Panc1 (cell line): ENCODE data around the gene POLR1E. TPM values are rescaled to one million over a fixed set of nuclear protein-coding genes. Genes with fewer than 3 reads are reported as not detected.

Experiments
- ATAC-seq: fragments of 200-7000 bp; cut with Tn5 transposase; 2 replicates; pipeline ENCODE4 v1.9.1; 2020; ENCODE audit warnings: mild to moderate bottlenecking, moderate library complexity
- BruUV-seq: library from RNA; stranded (reverse); fragments of 400-500 nt; replicated peaks from 2 replicates; lab custom pipeline; 2021; lab: Mats Ljungman, UMichigan
- CTCF ChIA-PET: fragments of 300-600 bp; sonication (Branson Sonifier 250); formaldehyde crosslinking; loops from one replicate; lab custom pipeline; 2022; ENCODE audit warnings: antibody characterized with exemption; lab: Charles Lee
- POLR2A ChIA-PET: fragments of 300-600 bp; sonication (Branson Sonifier 250); formaldehyde crosslinking; loops from one replicate; lab custom pipeline; 2022; ENCODE audit warnings: antibody characterized with exemption; lab: Charles Lee
- DNase-seq: peaks from one replicate; pipeline ENCODE4 v3.0.0-alpha.2; 2010; ENCODE audit warnings: low read depth, low spot score
- H3K27ac ChIP-seq: 2 replicates; pipeline ENCODE4 v1.5.1; 2011; ENCODE audit warnings: mild to moderate bottlenecking, low read length, inconsistent platforms
- H3K27me3 ChIP-seq: fragments of 200-500 bp; sonication (Bioruptor generic); 2 replicates; pipeline ENCODE4 v1.6.0; 2014; ENCODE audit warnings: low read length, inconsistent platforms; ENCODE audit not compliant: control insufficient read depth, insufficient read depth
- H3K36me3 ChIP-seq: fragments of 200-500 bp; sonication (Bioruptor generic); 2 replicates; pipeline ENCODE4 v1.5.1; 2014; ENCODE audit warnings: inconsistent platforms, mild to moderate bottlenecking, low read length, moderate library complexity; ENCODE audit not compliant: control insufficient read depth, insufficient read depth
- H3K4me1 ChIP-seq: 2 replicates; pipeline ENCODE4 v1.5.1; 2011; ENCODE audit warnings: inconsistent platforms, mild to moderate bottlenecking, low read length, moderate library complexity; ENCODE audit not compliant: control insufficient read depth, insufficient read depth
- H3K4me3 ChIP-seq, 2 experiments: 2 replicates each; pipeline ENCODE4 v1.5.1; 2011 to 2012; ENCODE audit warnings: low read depth in 2 of 2, low read length in 2 of 2, mild to moderate bottlenecking in 2 of 2, inconsistent platforms in 1 of 2, moderate library complexity in 1 of 2
- H3K9me3 ChIP-seq: fragments of 200-500 bp; sonication (Bioruptor generic); 2 replicates; pipeline ENCODE4 v1.5.1; 2014; ENCODE audit warnings: low read depth, mild to moderate bottlenecking, inconsistent platforms, low read length, moderate library complexity; ENCODE audit not compliant: control insufficient read depth, insufficient read depth
- POLR2AphosphoS5 ChIP-seq: IDR thresholded peaks from 2 replicates; pipeline ENCODE4 v1.6.1; 2012; ENCODE audit warnings: mild to moderate bottlenecking, low read depth, low read length, moderate library complexity
- SIN3A ChIP-seq: IDR thresholded peaks from 2 replicates; pipeline ENCODE4 v1.6.1; 2012; ENCODE audit warnings: low read depth, mild to moderate bottlenecking, low read length, moderate library complexity, borderline replicate concordance; ENCODE audit not compliant: insufficient read depth
- TCF7L2 ChIP-seq: IDR thresholded peaks from 2 replicates; pipeline ENCODE4 v1.6.1; 2011; ENCODE audit warnings: mild to moderate bottlenecking, low read depth, low read length, inconsistent platforms
- in situ Hi-C: cut with HindIII; loops from 2 replicates; pipeline ENCODE4 v1.10.0; 2016; ENCODE audit warnings: low sequenced_read_pairs, low pct_unique_long_range_greater_than_20kb
- intact Hi-C: fragments of 100-400 bp; cut with micrococcal nuclease; formaldehyde crosslinking; loops from one replicate; pipeline ENCODE4 v1.10.0; 2022; ENCODE audit not compliant: unreplicated experiment
- total RNA-seq: library from RNA; stranded (reverse); gene quantifications from one replicate; pipeline ENCODE4 v1.2.1, GENCODE V29; 2021; ENCODE audit not compliant: unreplicated experiment
- TF ChIP-seq, protein P1 (sequence below): fragments of 450-650 bp; IDR thresholded peaks from 2 replicates; pipeline ENCODE4 v1.5.1; 2017; ENCODE audit warnings: mild to moderate bottlenecking
- TF ChIP-seq, protein P2 (sequence below), 2 experiments: IDR thresholded peaks; 2 replicates each; pipeline ENCODE4 v1.6.1; 2011 to 2012; ENCODE audit warnings: low read depth in 2 of 2, control low read depth in 1 of 2, low read length in 1 of 2, mild to moderate bottlenecking in 1 of 2, moderate library complexity in 1 of 2; ENCODE audit not compliant: insufficient read depth in 1 of 2

Gene POLR1E
- total RNA-seq, 1 experiment from 2014 or later, result 93.8 TPM

DNA sequence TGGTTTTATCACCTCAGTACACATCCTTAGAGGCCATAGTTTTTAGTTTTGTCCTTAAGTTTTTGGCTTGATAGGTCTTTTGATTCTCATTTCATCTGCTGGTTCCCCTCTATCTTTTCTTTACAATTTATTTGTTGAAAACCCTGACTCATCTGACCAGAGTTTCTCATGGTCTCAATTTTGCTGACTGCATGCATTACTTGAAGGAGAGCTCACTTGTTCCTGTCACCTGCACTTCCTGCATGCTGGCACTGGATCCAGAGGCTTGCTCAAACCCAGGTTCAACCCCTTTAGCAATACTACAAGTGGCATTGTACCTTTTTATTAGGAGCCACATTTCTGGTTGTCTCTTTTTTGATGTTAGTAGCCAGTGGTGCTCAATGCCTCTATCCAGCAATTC is 63.8 kb downstream of the POLR1E start:
- intact Hi-C loops, result no loop called here
- ATAC-seq (no peak), DNase-seq (no peak)
- H3K36me3 ChIP-seq, result no peaks in the 10 kb centered on the region
- no peak overlapping the region for H3K4me3 ChIP-seq
- H3K27ac ChIP-seq, result no peak overlapping the region
- ChIA-PET CTCF (no interaction called here), POLR2A (interaction anchor here (0.6 kb wide), 1 partner anchor 9 kb away, joined by 4 read pairs; no protein-coding TSS in a partner anchor)
- H3K4me1 ChIP-seq, result peaks cover 16% of the 10 kb centered on the region
- in situ Hi-C loops, result no loop called here
- TF ChIP-seq POLR2AphosphoS5 (no peak), SIN3A (no peak), TCF7L2 (no peak)
- TF ChIP-seq, protein P1, sequence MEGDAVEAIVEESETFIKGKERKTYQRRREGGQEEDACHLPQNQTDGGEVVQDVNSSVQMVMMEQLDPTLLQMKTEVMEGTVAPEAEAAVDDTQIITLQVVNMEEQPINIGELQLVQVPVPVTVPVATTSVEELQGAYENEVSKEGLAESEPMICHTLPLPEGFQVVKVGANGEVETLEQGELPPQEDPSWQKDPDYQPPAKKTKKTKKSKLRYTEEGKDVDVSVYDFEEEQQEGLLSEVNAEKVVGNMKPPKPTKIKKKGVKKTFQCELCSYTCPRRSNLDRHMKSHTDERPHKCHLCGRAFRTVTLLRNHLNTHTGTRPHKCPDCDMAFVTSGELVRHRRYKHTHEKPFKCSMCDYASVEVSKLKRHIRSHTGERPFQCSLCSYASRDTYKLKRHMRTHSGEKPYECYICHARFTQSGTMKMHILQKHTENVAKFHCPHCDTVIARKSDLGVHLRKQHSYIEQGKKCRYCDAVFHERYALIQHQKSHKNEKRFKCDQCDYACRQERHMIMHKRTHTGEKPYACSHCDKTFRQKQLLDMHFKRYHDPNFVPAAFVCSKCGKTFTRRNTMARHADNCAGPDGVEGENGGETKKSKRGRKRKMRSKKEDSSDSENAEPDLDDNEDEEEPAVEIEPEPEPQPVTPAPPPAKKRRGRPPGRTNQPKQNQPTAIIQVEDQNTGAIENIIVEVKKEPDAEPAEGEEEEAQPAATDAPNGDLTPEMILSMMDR, result no peak
- TF ChIP-seq, protein P2, sequence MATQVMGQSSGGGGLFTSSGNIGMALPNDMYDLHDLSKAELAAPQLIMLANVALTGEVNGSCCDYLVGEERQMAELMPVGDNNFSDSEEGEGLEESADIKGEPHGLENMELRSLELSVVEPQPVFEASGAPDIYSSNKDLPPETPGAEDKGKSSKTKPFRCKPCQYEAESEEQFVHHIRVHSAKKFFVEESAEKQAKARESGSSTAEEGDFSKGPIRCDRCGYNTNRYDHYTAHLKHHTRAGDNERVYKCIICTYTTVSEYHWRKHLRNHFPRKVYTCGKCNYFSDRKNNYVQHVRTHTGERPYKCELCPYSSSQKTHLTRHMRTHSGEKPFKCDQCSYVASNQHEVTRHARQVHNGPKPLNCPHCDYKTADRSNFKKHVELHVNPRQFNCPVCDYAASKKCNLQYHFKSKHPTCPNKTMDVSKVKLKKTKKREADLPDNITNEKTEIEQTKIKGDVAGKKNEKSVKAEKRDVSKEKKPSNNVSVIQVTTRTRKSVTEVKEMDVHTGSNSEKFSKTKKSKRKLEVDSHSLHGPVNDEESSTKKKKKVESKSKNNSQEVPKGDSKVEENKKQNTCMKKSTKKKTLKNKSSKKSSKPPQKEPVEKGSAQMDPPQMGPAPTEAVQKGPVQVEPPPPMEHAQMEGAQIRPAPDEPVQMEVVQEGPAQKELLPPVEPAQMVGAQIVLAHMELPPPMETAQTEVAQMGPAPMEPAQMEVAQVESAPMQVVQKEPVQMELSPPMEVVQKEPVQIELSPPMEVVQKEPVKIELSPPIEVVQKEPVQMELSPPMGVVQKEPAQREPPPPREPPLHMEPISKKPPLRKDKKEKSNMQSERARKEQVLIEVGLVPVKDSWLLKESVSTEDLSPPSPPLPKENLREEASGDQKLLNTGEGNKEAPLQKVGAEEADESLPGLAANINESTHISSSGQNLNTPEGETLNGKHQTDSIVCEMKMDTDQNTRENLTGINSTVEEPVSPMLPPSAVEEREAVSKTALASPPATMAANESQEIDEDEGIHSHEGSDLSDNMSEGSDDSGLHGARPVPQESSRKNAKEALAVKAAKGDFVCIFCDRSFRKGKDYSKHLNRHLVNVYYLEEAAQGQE (IDR thresholded peaks at IDR 0.05; ENCODE audit: insufficient read depth in 1 of 2, low read depth in 2 of 2, low read length in 1 of 2), result no peak
- BruUV-seq, result TSS peak; percentile 67
- no peaks in the 10 kb centered on the region for H3K9me3 ChIP-seq
- H3K27me3 ChIP-seq, result no peaks in the 10 kb centered on the region

DNA sequence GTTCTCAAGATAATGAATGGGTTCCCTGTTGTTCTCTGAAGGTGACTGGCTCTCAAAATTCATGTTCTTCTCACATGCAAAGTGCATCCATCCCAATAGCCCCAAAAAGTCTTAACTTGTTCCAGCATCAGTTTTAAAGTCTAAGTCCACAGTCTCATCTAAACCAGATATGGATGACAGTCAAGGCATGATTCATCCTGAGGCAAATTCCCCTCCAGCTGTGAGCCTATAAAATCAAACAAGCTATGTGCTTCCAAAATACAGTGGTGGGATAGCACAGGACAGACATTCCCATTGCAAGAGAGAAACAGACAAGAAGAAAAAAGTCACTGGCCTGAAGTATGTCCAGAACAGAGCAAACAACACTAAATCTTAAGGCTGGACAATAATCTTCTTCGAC is 65.0 kb downstream of the POLR1E start:
- TF ChIP-seq SIN3A, result no peak
- no peak for TF ChIP-seq TCF7L2
- no TSS peak for BruUV-seq
- no peaks in the 10 kb centered on the region for H3K9me3 ChIP-seq
- peaks cover 16% of the 10 kb centered on the region for H3K4me1 ChIP-seq
- ATAC-seq, result no peak
- no peak for DNase-seq
- intact Hi-C loops, result no loop called here
- ChIA-PET POLR2A (no interaction called here), CTCF (no interaction called here)
- no peak overlapping the region for H3K4me3 ChIP-seq
- no peak overlapping the region for H3K27ac ChIP-seq
- H3K27me3 ChIP-seq, result no peaks in the 10 kb centered on the region
- H3K36me3 ChIP-seq, result no peaks in the 10 kb centered on the region
- in situ Hi-C loops, result no loop called here

DNA sequence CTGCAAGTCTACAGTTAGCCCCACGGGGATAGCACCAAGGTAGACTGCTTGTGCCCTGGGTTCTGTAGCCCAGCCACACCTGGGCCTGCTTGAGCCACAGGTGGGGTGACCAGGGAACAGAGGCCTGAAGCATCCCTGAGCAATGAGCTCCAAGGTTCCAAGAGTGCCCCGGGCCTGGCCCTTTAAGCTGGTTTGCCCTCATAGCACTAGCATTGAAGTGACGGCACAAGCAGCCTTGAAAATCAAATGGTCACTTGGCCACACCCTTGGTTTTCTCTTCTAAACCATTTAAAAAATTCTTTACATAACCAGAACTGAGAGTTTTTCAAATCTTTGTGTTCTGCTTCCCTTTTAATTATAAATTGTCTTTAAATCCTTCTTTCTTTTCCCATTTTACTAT is 65.7 kb downstream of the POLR1E start:
- intact Hi-C loops, result no loop called here
- no peaks in the 10 kb centered on the region for H3K9me3 ChIP-seq
- POLR2A ChIA-PET, result no interaction called here
- no peaks in the 10 kb centered on the region for H3K27me3 ChIP-seq
- no peak overlapping the region for H3K4me3 ChIP-seq
- TF ChIP-seq, protein P1, result no peak
- TF ChIP-seq, protein P2 (IDR thresholded peaks at IDR 0.05; ENCODE audit: insufficient read depth in 1 of 2, low read depth in 2 of 2, low read length in 1 of 2), result no peak
- no peak for TF ChIP-seq POLR2AphosphoS5
- TF ChIP-seq SIN3A, result no peak
- TF ChIP-seq TCF7L2, result no peak
- H3K27ac ChIP-seq, result no peak overlapping the region
- no TSS peak for BruUV-seq
- peaks cover 12% of the 10 kb centered on the region for H3K4me1 ChIP-seq
- H3K36me3 ChIP-seq, result no peaks in the 10 kb centered on the region
- ATAC-seq (no peak; the same call in 1 of the 2 replicates), DNase-seq (no peak)
- CTCF ChIA-PET, result interaction anchor here (0.6 kb wide), 1 partner anchor 178 kb away, joined by 7 read pairs; no protein-coding TSS in a partner anchor
- in situ Hi-C loops, result no loop called here
